ENCODE results near the gene DMRTB1.

DNA sequence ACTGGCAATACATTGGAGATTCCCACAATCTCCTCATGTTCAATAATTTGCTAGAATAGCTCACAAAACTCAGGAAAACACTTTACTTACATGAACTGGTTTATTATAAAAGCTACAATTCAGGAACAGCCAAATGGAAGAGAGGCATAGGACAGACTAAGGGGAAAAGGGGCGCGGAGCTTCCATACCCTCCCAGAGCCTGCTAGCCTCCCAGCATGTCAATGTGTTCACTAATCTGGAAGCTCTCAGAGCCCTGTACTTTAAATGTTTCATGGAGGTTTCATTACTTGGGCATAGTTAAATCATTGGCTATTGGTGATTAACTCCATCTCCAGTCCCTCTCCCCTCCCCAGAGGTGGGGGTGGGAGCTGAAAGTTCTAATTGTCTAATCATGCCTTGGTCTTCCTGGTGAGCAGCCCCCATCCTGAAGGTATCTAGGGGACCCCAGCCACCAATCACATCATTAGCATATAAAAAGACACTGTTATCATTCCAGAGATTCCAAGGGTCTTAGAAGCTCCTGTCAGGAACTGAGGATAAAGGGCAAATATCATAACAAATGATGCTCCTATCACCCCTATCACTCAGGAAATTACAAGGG lies 10.9 kb upstream of the DMRTB1 start:
- TF ChIP-seq, protein P1, sequence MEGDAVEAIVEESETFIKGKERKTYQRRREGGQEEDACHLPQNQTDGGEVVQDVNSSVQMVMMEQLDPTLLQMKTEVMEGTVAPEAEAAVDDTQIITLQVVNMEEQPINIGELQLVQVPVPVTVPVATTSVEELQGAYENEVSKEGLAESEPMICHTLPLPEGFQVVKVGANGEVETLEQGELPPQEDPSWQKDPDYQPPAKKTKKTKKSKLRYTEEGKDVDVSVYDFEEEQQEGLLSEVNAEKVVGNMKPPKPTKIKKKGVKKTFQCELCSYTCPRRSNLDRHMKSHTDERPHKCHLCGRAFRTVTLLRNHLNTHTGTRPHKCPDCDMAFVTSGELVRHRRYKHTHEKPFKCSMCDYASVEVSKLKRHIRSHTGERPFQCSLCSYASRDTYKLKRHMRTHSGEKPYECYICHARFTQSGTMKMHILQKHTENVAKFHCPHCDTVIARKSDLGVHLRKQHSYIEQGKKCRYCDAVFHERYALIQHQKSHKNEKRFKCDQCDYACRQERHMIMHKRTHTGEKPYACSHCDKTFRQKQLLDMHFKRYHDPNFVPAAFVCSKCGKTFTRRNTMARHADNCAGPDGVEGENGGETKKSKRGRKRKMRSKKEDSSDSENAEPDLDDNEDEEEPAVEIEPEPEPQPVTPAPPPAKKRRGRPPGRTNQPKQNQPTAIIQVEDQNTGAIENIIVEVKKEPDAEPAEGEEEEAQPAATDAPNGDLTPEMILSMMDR (IDR thresholded peaks at IDR 0.05 in 8 of 11, conservative IDR thresholded peaks at IDR 0.05 in 3 of 11) = no peak
- TF ChIP-seq POLR2AphosphoS5 (IDR thresholded peaks at IDR 0.05) (no peak), POLR2A (IDR thresholded peaks at IDR 0.05) (no peak)
